ENCODE results near the gene GIT2. TPM values are rescaled to one million over a fixed set of nuclear protein-coding genes. Genes with fewer than 3 reads are reported as not detected.

GIT2 gene
- total RNA-seq, 4 donors from 2014 or later: 39.8 to 62.9 (median 55.5) TPM

DNA sequence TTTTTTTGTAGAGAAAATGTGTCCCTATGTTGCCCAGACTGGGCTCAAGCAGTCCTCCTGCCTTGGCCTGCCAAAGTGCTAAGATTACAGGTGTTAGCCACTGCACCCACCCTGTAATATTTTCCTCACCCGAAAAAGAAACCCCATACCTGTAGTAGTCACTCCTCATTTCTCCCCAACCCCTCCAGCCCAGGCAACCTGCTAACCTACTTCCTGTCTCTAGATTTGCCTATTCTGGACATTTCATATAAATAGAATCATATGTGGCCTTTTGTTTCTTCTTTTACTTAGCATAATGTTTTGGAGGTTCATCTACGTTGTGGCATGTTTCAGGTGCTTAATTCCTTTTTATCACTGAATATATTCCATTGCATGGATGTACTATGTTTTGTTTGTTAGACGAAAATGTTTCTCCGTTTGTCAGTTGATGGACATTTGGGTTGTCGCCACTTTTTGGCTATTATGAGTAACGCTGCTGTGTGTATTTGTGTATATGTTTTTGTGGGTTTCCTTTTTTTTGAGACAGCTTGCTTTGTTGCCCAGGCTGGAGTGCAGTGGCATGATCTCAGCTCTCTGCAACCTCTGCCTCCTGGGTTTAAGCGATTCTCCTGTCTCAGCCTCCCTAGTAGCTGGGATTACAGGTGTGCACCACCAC lies 9.3 kb upstream of the GIT2 start:
- no peak for TF ChIP-seq POLR2A (IDR thresholded peaks at IDR 0.05)
- no peak for TF ChIP-seq CTCF (IDR thresholded peaks at IDR 0.05)
- TF ChIP-seq EP300 (IDR thresholded peaks at IDR 0.05): no peak
- Histone ChIP-seq H3K27ac (peak overlapping the region in 1 of 4 donors; percentile 4), H3K36me3 (peaks cover 0 to 10% (median 0%) of the 10 kb centered on the region in 3 donors), H3K27me3 (no peaks in the 10 kb centered on the region), H3K4me1 (peaks cover 0 to 23% (median 17%) of the 10 kb centered on the region in 4 donors), H3K9me3 (peaks cover 0 to 4% (median 0%) of the 10 kb centered on the region in 4 donors), H3K4me3 (no peak overlapping the region)
- WGBS, 2 donors: 91 to 92% methylated on average over 7 of the region's 7 CpGs
- no peak for DNase-seq (ENCODE audit: low spot score in 2 of 2)

- DNase-seq (ENCODE audit: low spot score in 2 of 2): no peak
- Histone ChIP-seq H3K27me3 (no peaks in the 10 kb centered on the region), H3K36me3 (peaks cover 0 to 10% (median 0%) of the 10 kb centered on the region in 3 donors), H3K4me1 (peaks cover 0 to 27% (median 19%) of the 10 kb centered on the region in 4 donors), H3K4me3 (no peak overlapping the region), H3K27ac (no peak overlapping the region), H3K9me3 (peaks cover 0 to 4% (median 0%) of the 10 kb centered on the region in 4 donors)
- TF ChIP-seq POLR2A (IDR thresholded peaks at IDR 0.05) (no peak), EP300 (IDR thresholded peaks at IDR 0.05) (no peak), CTCF (IDR thresholded peaks at IDR 0.05) (no peak)
- WGBS, 2 donors: 90% methylated on average over 4 of the region's 4 CpGs
Observed at GRCh38 chr12:110004598-110004997, 8.4 kb upstream of the GIT2 start.

DNA sequence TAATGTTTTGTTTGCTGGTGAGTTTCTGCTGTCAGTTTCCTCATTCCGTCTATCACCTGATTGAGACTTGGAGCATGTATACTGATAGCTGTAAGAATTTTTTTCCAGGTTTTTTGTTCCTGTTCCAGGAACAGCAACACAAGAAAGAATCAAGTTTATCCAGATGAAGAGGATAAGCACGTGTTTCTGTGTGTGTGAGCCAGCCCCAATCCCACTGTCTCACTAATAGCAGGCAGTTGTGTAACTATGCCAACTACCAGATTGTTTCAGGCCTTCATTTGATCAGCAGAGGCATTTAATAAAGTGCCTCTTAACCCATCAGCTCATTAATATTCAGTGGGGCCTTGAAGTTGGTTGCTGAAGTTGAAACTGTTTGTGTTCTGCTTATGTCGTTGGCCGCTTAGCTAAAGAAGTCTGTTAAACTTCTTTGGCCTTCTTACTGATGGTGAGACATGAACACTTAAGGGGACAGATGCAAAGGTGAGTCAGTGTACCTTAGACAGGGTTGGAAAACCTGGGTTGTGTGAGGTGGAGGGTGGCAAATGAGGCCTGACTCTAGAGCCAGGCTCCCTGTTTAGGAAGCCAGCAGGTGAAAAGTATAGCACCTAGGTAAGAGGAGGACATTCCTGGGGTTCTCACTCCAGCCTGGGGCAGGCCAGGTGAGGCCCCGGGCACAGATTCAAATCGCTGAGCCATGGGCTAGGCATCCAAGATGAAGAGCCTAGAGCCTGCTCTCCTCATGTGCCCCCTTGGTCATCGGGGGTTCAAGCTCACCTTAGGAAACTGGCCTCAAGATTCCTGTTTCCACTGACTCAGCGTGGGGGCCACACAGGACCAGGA lies 6.7 kb upstream of the GIT2 start:
- peaks cover 0 to 4% (median 0%) of the 10 kb centered on the region in 4 donors for H3K9me3 ChIP-seq
- 84 to 87% methylated on average over 8 of the region's 8 CpGs for WGBS, 2 donors
- peaks cover 0 to 10% (median 0%) of the 10 kb centered on the region in 3 donors for H3K36me3 ChIP-seq
- H3K27ac ChIP-seq: no peak overlapping the region
- no peak for TF ChIP-seq CTCF (IDR thresholded peaks at IDR 0.05)
- TF ChIP-seq EP300 (IDR thresholded peaks at IDR 0.05): no peak
- TF ChIP-seq POLR2A (IDR thresholded peaks at IDR 0.05): no peak
- no peak for DNase-seq (ENCODE audit: low spot score in 2 of 2)
- no peaks in the 10 kb centered on the region for H3K27me3 ChIP-seq
- H3K4me1 ChIP-seq: peaks cover 0 to 34% (median 24%) of the 10 kb centered on the region in 4 donors
- H3K4me3 ChIP-seq: no peak overlapping the region

DNA sequence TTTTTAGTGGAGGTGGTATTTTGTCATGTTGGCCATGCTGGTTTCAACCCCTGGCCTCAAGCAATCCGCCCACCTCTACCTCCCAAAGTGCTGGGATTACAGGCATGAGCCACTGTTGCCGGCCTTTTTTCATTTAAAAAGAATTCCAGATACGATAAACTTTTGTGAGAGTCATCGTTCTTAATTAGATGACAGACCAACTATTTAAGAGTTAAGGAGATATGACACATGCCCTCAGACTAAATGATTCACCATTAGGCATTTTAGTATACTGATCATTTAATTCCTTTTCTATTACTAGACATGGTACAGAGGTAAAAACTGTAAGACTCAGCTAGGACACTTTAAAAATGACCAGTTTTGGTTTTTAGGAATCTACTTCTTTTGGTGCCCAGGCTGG lies 5.4 kb upstream of the GIT2 start:
- Histone ChIP-seq H3K36me3 (peaks cover 0 to 10% (median 0%) of the 10 kb centered on the region in 3 donors), H3K4me3 (no peak overlapping the region), H3K27ac (no peak overlapping the region), H3K4me1 (peaks cover 0 to 36% (median 26%) of the 10 kb centered on the region in 4 donors), H3K9me3 (no peaks in the 10 kb centered on the region), H3K27me3 (no peaks in the 10 kb centered on the region)
- TF ChIP-seq POLR2A (IDR thresholded peaks at IDR 0.05) (no peak), CTCF (IDR thresholded peaks at IDR 0.05) (no peak), EP300 (IDR thresholded peaks at IDR 0.05) (no peak)
- no peak for DNase-seq (ENCODE audit: low spot score in 2 of 2)
- 78 to 82% methylated on average over 4 of the region's 4 CpGs for WGBS, 2 donors

Measured in tibial nerve (tissue), 4 donors.